ENCODE measurements around the gene CCDC178. TPM values are rescaled to one million over a fixed set of nuclear protein-coding genes. Genes with fewer than 3 reads are reported as not detected.

Gene CCDC178
- total and polyA plus RNA-seq, 7 donors, result 0.06 to 0.25 (median 0.18) TPM; not detected in 4

GRCh38 chr18:32896776-32897547 is 543.6 kb downstream of the CCDC178 start:
- Histone ChIP-seq H3K4me1 (no peaks in the 10 kb centered on the region), H3K9me3 (no peaks in the 10 kb centered on the region), H3K4me3 (no peak overlapping the region), H3K36me3 (ENCODE audit: insufficient read depth in 1 of 2, low read depth in 1 of 2) (no peaks in the 10 kb centered on the region), H3K27ac (no peak overlapping the region), H3K27me3 (ENCODE audit: insufficient read depth in 3 of 3, low read length in 2 of 3) (no peaks in the 10 kb centered on the region)
- 60 to 69% (median 62%) methylated on average over 4 of the region's 4 CpGs for WGBS, 3 donors
- no peak for TF ChIP-seq CTCF (IDR thresholded peaks at IDR 0.05)
- DNase-seq, result no peak
- no peak for ATAC-seq
- intact Hi-C loops (cut with DNase I), result no loop called here

- ATAC-seq (no peak), DNase-seq (no peak)
- intact Hi-C loops (cut with DNase I), result no loop called here
Measured at GRCh38 chr18:32893915-32894314, 546.6 kb downstream of the CCDC178 start.

GRCh38 chr18:32891797-32892196 is 548.7 kb downstream of the CCDC178 start:
- no peaks in the 10 kb centered on the region for H3K36me3 ChIP-seq (ENCODE audit: insufficient read depth in 1 of 2, low read depth in 1 of 2)
- intact Hi-C loops (cut with DNase I), result no loop called here
- DNase-seq (no peak), ATAC-seq (no peak)
- H3K4me3 ChIP-seq, result no peak overlapping the region
- H3K4me1 ChIP-seq, result no peaks in the 10 kb centered on the region
- H3K27ac ChIP-seq, result no peak overlapping the region
- H3K9me3 ChIP-seq, result no peaks in the 10 kb centered on the region
- no peak for TF ChIP-seq CTCF (IDR thresholded peaks at IDR 0.05)
- no peaks in the 10 kb centered on the region for H3K27me3 ChIP-seq (ENCODE audit: insufficient read depth in 3 of 3, low read length in 2 of 3)
- 78 to 83% (median 81%) methylated on average over 3 of the region's 3 CpGs for WGBS, 3 donors

More at GRCh38 chr18:32893915-32894314, 546.6 kb downstream of the CCDC178 start:
- Histone ChIP-seq H3K4me1 (no peaks in the 10 kb centered on the region), H3K27ac (no peak overlapping the region), H3K36me3 (ENCODE audit: insufficient read depth in 1 of 2, low read depth in 1 of 2) (no peaks in the 10 kb centered on the region), H3K4me3 (no peak overlapping the region), H3K27me3 (ENCODE audit: insufficient read depth in 3 of 3, low read length in 2 of 3) (no peaks in the 10 kb centered on the region), H3K9me3 (no peaks in the 10 kb centered on the region)
- TF ChIP-seq CTCF (IDR thresholded peaks at IDR 0.05), result no peak
- 80 to 85% (median 81%) methylated on average over 7 of the region's 7 CpGs for WGBS, 3 donors

GRCh38 chr18:32891130-32891529 is 549.4 kb downstream of the CCDC178 start:
- H3K4me3 ChIP-seq, result no peak overlapping the region
- DNase-seq, result no peak
- no peak overlapping the region for H3K27ac ChIP-seq
- TF ChIP-seq CTCF (IDR thresholded peaks at IDR 0.05), result no peak
- intact Hi-C loops (cut with DNase I), result no loop called here
- H3K27me3 ChIP-seq (ENCODE audit: insufficient read depth in 3 of 3, low read length in 2 of 3), result no peaks in the 10 kb centered on the region
- H3K36me3 ChIP-seq (ENCODE audit: insufficient read depth in 1 of 2, low read depth in 1 of 2), result no peaks in the 10 kb centered on the region
- H3K4me1 ChIP-seq, result no peaks in the 10 kb centered on the region
- 82 to 89% (median 88%) methylated on average over 2 of the region's 2 CpGs for WGBS, 3 donors
- no peaks in the 10 kb centered on the region for H3K9me3 ChIP-seq
- ATAC-seq, result no peak
